HEK293 (cell line): ENCODE results near the gene SPIRE1.
"Not testable (repeated sequence)": the region's sequence is repeated elsewhere in the genome, so short reads cannot be mapped to it uniquely, and the experiment has no call there.

Experiments
- CTCF ChIA-PET: fragments of 350-600 bp; formaldehyde crosslinking; extraction: SDS; loops from one replicate; lab custom pipeline; 2021; ENCODE audit warnings: antibody characterized with exemption; lab: Yijun Ruan, JAX
- POLR2A ChIA-PET: fragments of 300-600 bp; formaldehyde crosslinking; extraction: SDS; loops from one replicate; lab custom pipeline; 2020; ENCODE audit warnings: antibody characterized with exemption, inconsistent platforms; lab: Yijun Ruan, JAX
- H3K27ac ChIP-seq: fragments of 200-500 bp; sonication (Bioruptor generic); 2 replicates; pipeline ENCODE4 v1.5.1; 2014; ENCODE audit warnings: low read depth, low read length, control low read depth, inconsistent platforms; ENCODE audit errors: extremely low read depth
- H3K36me3 ChIP-seq, 2 experiments: fragments of 200-500 bp in 1 of 2; sonication (Bioruptor generic) in 1 of 2; 1 replicate in 1 of 2; 2 replicates in 1 of 2; pipeline ENCODE4 v1.5.1; 2014 to 2017; ENCODE audit warnings: inconsistent platforms in 2 of 2, low read length in 2 of 2; ENCODE audit not compliant: control insufficient read depth in 2 of 2, insufficient read depth in 1 of 2
- H3K4me1 ChIP-seq: fragments of 200-500 bp; sonication (Bioruptor generic); 2 replicates; pipeline ENCODE4 v1.5.1; 2014; ENCODE audit warnings: mild to moderate bottlenecking, low read length, inconsistent platforms; ENCODE audit not compliant: control insufficient read depth, insufficient read depth
- H3K4me3 ChIP-seq: 2 replicates; pipeline ENCODE4 v1.5.1; 2011; ENCODE audit warnings: low read depth, mild to moderate bottlenecking, control low read depth, low read length, moderate library complexity
- H3K9me3 ChIP-seq: fragments of 200-500 bp; sonication (Bioruptor generic); 2 replicates; pipeline ENCODE4 v1.5.1; 2014; ENCODE audit warnings: low read depth, low read length, inconsistent platforms; ENCODE audit not compliant: control insufficient read depth, insufficient read depth
- GLIS1 ChIP-seq: fragments of 450-650 bp; formaldehyde crosslinking; IDR thresholded peaks from 2 replicates; pipeline ENCODE4 v1.5.1; 2016; ENCODE audit warnings: missing biosample characterization, missing genetic modification characterization
- PRDM10 ChIP-seq: fragments of 450-650 bp; formaldehyde crosslinking; IDR thresholded peaks from 2 replicates; pipeline ENCODE4 v1.5.1; 2016; ENCODE audit warnings: missing biosample characterization, missing genetic modification characterization
- YY2 ChIP-seq: fragments of 450-650 bp; formaldehyde crosslinking; IDR thresholded peaks from 2 replicates; pipeline ENCODE4 v1.5.1; 2016; ENCODE audit warnings: missing biosample characterization, missing genetic modification characterization
- ZBTB17 ChIP-seq: fragments of 450-650 bp; formaldehyde crosslinking; IDR thresholded peaks from 2 replicates; pipeline ENCODE4 v1.5.1; 2016; ENCODE audit warnings: missing biosample characterization, missing genetic modification characterization
- ZNF704 ChIP-seq: fragments of 450-650 bp; formaldehyde crosslinking; IDR thresholded peaks from 2 replicates; pipeline ENCODE4 v1.5.1; 2016; ENCODE audit warnings: missing biosample characterization, missing genetic modification characterization
- TF ChIP-seq, protein P1 (sequence below): fragments of 450-650 bp; formaldehyde crosslinking; IDR thresholded peaks from 2 replicates; pipeline ENCODE4 v1.5.1; 2016; ENCODE audit warnings: missing biosample characterization, missing genetic modification characterization
- TF ChIP-seq, protein P2 (sequence below): fragments of 450-650 bp; formaldehyde crosslinking; IDR thresholded peaks from 2 replicates; pipeline ENCODE4 v1.5.1; 2016; ENCODE audit warnings: missing biosample characterization, missing genetic modification characterization

The SPIRE1 gene

DNA sequence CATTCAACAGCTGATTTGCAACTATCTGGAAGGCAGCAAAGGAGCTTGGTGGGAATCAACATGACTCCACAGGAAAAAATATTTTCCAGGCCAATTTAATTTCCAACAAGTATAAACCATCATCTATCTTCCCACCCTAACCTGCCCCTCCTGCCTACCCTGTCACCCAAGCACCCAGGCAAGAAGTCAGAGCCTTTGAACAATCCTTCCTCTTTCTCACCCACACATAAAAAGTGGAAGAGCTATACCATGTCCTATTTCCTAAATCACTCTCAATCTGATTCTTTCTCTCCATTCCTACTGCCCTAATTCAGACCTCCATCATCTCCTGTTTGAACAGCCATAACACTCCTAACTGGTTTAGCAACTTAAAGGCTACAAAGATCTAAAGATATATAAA is 12.7 kb downstream of the SPIRE1 start:
- H3K36me3 ChIP-seq: peaks cover 11 to 15% of the 10 kb centered on the region in 2 experiments; a peak in 2 of 3 replicates
- CTCF ChIA-PET: interaction anchor here (0.6 to 1.3 kb wide), 4 partner anchors 41 to 514 kb away, joined by 3 to 4 read pairs (median 4); no protein-coding TSS in a partner anchor
- no peak overlapping the region for H3K4me3 ChIP-seq
- POLR2A ChIA-PET: no interaction called here
- no peak overlapping the region for H3K27ac ChIP-seq
- peaks cover 11% of the 10 kb centered on the region for H3K4me1 ChIP-seq
- no peak for TF ChIP-seq ZNF704 (tag by site-specific recombination)
- TF ChIP-seq, protein P1, sequence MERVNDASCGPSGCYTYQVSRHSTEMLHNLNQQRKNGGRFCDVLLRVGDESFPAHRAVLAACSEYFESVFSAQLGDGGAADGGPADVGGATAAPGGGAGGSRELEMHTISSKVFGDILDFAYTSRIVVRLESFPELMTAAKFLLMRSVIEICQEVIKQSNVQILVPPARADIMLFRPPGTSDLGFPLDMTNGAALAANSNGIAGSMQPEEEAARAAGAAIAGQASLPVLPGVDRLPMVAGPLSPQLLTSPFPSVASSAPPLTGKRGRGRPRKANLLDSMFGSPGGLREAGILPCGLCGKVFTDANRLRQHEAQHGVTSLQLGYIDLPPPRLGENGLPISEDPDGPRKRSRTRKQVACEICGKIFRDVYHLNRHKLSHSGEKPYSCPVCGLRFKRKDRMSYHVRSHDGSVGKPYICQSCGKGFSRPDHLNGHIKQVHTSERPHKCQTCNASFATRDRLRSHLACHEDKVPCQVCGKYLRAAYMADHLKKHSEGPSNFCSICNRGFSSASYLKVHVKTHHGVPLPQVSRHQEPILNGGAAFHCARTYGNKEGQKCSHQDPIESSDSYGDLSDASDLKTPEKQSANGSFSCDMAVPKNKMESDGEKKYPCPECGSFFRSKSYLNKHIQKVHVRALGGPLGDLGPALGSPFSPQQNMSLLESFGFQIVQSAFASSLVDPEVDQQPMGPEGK (tag by site-specific recombination): no peak
- peak; percentile 23; the same call in 1 of the 2 replicates for TF ChIP-seq YY2 (tag by site-specific recombination)
- H3K9me3 ChIP-seq: no peaks in the 10 kb centered on the region

DNA sequence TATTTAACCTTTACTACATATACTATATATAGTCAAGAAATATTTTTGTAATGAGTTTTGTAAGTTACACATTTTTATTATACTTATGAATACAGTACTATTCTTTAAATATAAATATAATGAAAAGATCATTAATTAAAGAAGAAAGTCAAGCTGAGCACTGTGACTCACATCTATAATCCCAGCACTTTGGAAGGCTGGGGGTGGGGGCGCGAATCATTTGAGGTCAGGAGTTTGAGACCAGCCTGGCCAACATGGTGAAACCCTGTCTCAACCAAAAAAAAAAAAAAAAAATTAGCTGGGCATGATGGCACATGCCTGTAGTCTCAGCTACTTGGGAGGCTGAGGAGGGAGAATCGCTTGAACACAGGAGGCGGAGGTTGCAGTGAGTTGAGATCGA is 14.2 kb downstream of the SPIRE1 start:
- CTCF ChIA-PET: interaction anchor here (0.6 to 1.7 kb wide), 3 partner anchors 221 to 987 kb away, joined by 4 to 5 read pairs (median 5); no protein-coding TSS in a partner anchor
- POLR2A ChIA-PET: interaction anchor here (0.6 kb wide), 1 partner anchor 37 kb away, joined by 5 read pairs; no protein-coding TSS in a partner anchor
- TF ChIP-seq PRDM10 (tag by site-specific recombination) (0 out of 2 replicates have a peak, but pooled peaks have one; percentile 39), GLIS1 (tag by site-specific recombination) (peak; percentile 23; the same call in 1 of the 2 replicates)
- TF ChIP-seq, protein P2, sequence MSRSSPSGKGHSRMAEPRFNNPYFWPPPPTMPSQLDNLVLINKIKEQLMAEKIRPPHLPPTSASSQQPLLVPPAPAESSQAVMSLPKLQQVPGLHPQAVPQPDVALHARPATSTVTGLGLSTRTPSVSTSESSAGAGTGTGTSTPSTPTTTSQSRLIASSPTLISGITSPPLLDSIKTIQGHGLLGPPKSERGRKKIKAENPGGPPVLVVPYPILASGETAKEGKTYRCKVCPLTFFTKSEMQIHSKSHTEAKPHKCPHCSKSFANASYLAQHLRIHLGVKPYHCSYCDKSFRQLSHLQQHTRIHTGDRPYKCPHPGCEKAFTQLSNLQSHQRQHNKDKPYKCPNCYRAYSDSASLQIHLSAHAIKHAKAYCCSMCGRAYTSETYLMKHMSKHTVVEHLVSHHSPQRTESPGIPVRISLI (tag by site-specific recombination): 0 out of 2 replicates have a peak, but pooled peaks have one; percentile 35
- TF ChIP-seq, protein P1 (tag by site-specific recombination): 0 out of 2 replicates have a peak, but pooled peaks have one; percentile 21
- Histone ChIP-seq H3K36me3 (peaks cover 11% of the 10 kb centered on the region in 2 experiments; a peak in 2 of 3 replicates), H3K4me1 (peaks cover 14% of the 10 kb centered on the region)
- not testable (repeated sequence) for H3K9me3 ChIP-seq, H3K27ac ChIP-seq, H3K4me3 ChIP-seq

DNA sequence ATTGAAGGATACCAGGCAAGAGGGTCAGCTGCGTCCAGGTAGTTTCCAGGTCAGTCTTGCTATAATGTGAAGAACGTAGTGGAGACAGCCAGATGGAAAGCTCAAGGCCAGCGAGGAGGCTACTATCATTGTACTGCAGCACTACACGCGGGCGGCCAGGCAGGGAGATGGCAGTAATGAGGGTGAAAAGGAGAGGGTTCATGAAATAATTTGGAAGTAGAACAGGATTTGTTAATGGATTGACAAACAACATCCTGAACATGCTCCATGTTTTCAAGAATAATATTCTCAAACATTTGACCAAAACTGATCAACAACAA is 17.1 kb downstream of the SPIRE1 start:
- no peak overlapping the region for H3K27ac ChIP-seq
- no peak overlapping the region for H3K4me3 ChIP-seq

More for the DNA sequence above, 17.1 kb downstream of the SPIRE1 start:
- Histone ChIP-seq H3K4me1 (peaks cover 14% of the 10 kb centered on the region), H3K36me3 (peaks cover 0 to 5% of the 10 kb centered on the region in 2 experiments; a peak in 1 of 3 replicates)
- no peak for TF ChIP-seq GLIS1 (tag by site-specific recombination)
- TF ChIP-seq ZBTB17: peak; percentile 43; the same call in 1 of the 2 replicates
- TF ChIP-seq, all 188 proteins: peak for 1
- CTCF ChIA-PET: interaction anchor here (0.7 to 1.7 kb wide), 4 partner anchors 10 to 264 kb away, joined by 3 to 6 read pairs (median 4); partner anchors contain the start of gene AFG3L2
- POLR2A ChIA-PET: interaction anchor here (0.6 kb wide), 1 partner anchor 308 kb away, joined by 3 read pairs; no protein-coding TSS in a partner anchor
- no peaks in the 10 kb centered on the region for H3K9me3 ChIP-seq
